Measurements from ENCODE around the gene LRRC53. TPM values are rescaled to one million over a fixed set of nuclear protein-coding genes. Genes with fewer than 3 reads are reported as not detected.

Gene LRRC53
- total RNA-seq, 1 donor from 2014 or later: not detected

DNA sequence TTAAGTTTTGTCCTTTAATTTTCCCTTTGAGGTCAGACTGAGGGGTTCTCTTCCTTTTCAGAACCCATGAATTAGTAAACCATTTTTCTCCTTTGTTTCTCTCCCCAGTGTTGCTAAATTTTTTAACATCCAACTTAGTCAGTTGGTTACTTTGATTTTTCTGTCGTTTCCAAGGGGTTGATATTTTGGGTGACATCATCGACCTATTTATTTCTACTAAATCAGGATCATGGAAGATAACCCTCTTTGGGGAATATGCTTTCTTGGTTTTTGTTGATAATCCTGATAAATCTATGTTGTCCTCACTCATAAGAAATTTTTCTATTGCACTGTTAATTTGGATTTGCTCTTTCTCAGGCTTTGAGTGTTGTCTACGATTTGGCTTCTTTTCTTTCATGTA lies 40.9 kb downstream of the LRRC53 start:
- H3K27me3 Mint-ChIP-seq: no peaks in the 10 kb centered on the region
- H3K36me3 Mint-ChIP-seq (ENCODE audit: low read depth): no peaks in the 10 kb centered on the region
- H3K4me1 Mint-ChIP-seq: no peaks in the 10 kb centered on the region
- H3K27ac Mint-ChIP-seq: no peak overlapping the region
- no peaks in the 10 kb centered on the region for H3K9me3 Mint-ChIP-seq
- intact Hi-C loops (cut with micrococcal nuclease): no loop called here
- no peak overlapping the region for H3K4me3 Mint-ChIP-seq
- no peak for DNase-seq

DNA sequence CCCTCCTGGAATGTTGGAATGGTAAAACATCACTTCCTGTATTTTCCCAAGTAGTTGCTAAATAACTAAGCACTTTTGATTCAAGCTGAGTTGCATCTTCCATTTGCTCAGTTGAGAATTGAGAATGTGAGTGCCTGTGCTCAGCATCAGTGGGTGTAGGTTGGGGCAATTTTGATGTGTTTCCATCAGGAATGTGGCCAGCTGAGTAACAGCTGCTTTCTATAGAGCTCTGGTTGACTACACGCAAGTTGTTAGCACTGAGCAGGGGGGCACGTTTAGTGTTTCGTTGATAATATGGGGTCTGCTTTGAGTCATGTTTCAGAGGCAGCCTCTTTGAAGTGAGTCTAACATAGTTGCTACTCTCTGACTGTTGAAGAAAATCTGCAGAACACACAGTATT lies 41.5 kb downstream of the LRRC53 start:
- DNase-seq: no peak
- intact Hi-C loops (cut with micrococcal nuclease): no loop called here
- H3K27ac Mint-ChIP-seq: no peak overlapping the region
- no peaks in the 10 kb centered on the region for H3K4me1 Mint-ChIP-seq
- H3K4me3 Mint-ChIP-seq: no peak overlapping the region
- no peaks in the 10 kb centered on the region for H3K9me3 Mint-ChIP-seq
- H3K36me3 Mint-ChIP-seq (ENCODE audit: low read depth): no peaks in the 10 kb centered on the region
- no peaks in the 10 kb centered on the region for H3K27me3 Mint-ChIP-seq

DNA sequence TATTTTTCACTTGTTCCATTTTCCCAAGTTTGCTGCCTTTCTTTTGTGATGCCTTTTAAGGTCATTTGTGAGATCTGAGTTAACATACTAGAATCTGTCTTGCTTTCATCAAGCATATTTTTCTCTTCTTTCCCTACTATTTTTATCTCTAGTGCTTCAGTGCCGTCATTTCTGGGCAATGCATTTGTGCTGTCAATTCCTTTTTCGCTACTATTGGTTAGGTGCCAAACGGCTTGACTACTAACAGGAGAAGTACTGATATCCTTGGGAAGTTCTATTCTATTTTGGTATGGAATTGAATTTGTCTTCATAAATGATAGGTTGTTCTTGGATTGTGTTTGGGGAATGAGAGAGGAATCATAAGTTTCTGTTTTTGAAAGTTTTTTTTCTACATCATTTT lies 42.2 kb downstream of the LRRC53 start:
- DNase-seq: no peak
- Mint-ChIP-seq H3K4me3 (no peak overlapping the region), H3K36me3 (ENCODE audit: low read depth) (no peaks in the 10 kb centered on the region), H3K4me1 (no peaks in the 10 kb centered on the region), H3K27me3 (no peaks in the 10 kb centered on the region), H3K27ac (no peak overlapping the region), H3K9me3 (no peaks in the 10 kb centered on the region)
- intact Hi-C loops (cut with micrococcal nuclease): no loop called here

DNA sequence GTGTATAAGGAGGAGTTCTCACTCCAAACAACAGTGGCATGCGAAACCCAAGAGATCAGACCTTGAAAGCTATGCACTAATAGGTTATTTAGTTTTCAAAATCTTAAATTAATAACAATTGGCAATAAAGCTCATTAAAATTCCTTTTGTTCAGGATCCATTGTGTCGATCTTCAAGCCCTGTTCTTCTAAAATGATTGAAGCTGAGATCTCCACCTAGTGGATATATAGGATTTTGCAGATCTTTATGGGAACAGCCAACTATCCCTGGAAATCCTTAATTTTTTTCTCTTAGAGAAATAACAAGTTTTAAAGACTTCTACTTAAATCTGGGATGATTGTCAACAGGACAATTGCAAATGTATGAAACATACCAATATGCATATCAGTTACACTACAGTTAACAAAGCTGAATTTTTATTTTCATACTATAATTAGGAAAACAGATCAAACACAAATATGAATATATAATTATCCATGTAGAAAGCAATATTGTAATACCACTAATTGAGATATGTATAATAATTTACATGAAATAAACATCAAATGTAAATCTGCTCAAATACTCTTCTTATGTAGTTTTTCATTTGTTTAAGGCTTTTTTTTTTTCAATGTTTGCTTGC lies 43.3 kb downstream of the LRRC53 start:
- Mint-ChIP-seq H3K36me3 (ENCODE audit: low read depth) (no peaks in the 10 kb centered on the region), H3K27me3 (no peaks in the 10 kb centered on the region), H3K4me3 (no peak overlapping the region), H3K27ac (no peak overlapping the region), H3K4me1 (no peaks in the 10 kb centered on the region), H3K9me3 (no peaks in the 10 kb centered on the region)
- intact Hi-C loops (cut with micrococcal nuclease): no loop called here
- no peak for DNase-seq

DNA sequence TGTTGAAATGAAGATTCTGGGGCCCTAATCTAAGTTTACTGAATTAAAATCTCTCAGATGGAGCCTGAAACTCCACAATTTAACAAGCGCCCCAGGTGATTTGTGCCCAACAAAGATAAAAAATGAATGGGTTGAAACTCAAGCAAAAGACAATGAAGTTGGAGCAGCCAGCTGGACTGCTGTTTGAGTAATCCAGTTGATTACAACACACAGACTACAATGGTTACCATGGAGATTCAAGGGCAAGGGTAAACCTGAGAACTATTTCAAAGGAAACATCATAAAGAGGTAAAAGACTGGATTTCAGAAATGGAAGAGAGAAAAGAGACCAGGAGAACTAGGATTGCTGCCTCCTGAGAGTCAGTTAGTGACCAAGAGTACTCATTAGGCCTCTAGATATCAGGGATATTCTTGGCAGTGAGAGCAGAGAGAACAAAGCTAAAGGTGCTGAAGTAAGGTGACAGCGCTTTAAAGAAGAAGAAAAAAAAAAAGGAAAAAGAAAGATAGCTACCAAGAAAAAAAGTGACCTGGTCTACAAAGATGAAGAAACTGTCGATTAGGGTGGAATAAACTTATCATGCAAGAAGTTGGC lies 44.5 kb downstream of the LRRC53 start:
- no peak for DNase-seq
- no peaks in the 10 kb centered on the region for H3K4me1 Mint-ChIP-seq
- no peak overlapping the region for H3K27ac Mint-ChIP-seq
- no peaks in the 10 kb centered on the region for H3K27me3 Mint-ChIP-seq
- no peaks in the 10 kb centered on the region for H3K9me3 Mint-ChIP-seq
- intact Hi-C loops (cut with micrococcal nuclease): no loop called here
- no peak overlapping the region for H3K4me3 Mint-ChIP-seq
- no peaks in the 10 kb centered on the region for H3K36me3 Mint-ChIP-seq (ENCODE audit: low read depth)

DNA sequence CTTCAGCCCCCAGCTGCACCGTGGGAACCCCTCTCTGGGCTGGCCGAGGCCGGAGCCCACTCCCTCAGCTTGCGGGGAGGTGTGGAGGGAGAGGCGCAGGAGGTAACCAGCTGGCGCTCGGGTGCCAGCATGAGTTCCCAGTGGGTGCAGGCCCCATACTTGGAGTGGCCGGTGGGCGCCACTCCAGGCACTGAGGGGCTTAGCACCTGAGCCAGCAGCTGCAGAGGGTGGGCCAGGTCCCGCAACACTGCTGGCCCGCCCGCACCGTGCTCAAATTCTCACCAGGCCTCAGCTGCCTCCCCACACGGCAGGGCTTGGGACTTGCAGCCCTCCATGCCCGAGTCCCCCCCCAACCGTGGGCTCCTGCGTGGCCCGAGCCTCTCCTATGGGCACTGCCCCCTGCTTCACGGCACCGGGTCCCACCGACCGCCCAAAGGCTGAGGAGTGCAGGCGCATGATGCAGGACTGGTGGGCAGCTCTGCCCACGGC lies 47.2 kb downstream of the LRRC53 start:
- Mint-ChIP-seq H3K27me3 (no peaks in the 10 kb centered on the region), H3K4me3 (no peak overlapping the region), H3K36me3 (ENCODE audit: low read depth) (no peaks in the 10 kb centered on the region), H3K4me1 (no peaks in the 10 kb centered on the region), H3K9me3 (no peaks in the 10 kb centered on the region), H3K27ac (no peak overlapping the region)
- no peak for DNase-seq
- intact Hi-C loops (cut with micrococcal nuclease): no loop called here

DNA sequence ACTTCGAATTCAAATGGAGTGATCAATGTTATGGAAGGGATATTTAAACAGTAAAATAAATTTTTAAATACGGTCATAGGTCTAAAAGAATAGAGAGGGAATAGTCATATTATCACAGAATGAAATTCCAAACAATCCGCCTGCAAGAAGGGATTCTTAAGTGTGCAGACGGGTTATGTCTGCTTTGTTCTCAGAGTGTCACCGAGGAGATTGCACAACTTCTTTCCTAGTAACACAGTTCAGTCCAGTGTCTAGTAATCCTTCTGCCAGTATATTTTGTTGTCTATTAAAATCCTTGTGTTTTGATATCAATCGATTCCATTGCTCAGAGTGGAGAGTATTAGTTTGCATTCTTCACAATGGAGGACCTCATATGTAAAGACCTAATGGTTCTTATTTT lies 48.4 kb downstream of the LRRC53 start:
- intact Hi-C loops (cut with micrococcal nuclease): no loop called here
- H3K27me3 Mint-ChIP-seq: no peaks in the 10 kb centered on the region

DNA sequence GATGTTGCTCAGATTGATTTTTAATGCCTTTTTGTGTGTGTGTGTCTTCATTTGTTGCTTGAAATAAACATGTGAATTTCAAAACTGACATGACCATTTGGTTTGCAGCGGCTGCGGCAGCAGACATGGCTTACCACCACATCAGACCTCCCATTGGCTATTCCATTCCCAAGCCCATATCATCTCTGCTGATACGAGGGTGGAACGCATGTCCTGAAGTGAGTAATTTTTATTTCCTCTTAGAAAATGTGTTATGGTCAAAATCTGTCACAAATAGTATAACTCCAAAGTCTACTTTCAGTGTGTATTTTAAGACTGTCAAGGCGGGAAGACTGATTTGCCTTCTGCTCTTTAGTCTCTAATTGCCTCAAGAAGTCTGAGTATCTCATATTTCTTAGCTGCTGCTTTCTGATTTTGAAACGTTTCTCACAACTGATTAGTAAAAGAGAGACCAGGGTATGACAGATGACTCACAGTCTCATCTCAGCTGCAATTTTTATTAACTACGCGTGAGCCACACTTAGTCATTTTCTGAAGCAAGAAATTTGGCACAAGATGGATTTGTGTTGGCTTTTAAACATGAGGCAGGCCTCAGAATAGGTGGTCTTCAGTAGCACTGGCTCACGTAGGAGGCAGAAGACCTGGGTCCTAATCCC lies 49.0 kb downstream of the LRRC53 start:
- no peaks in the 10 kb centered on the region for H3K9me3 Mint-ChIP-seq
- H3K4me3 Mint-ChIP-seq: no peak overlapping the region
- no peaks in the 10 kb centered on the region for H3K4me1 Mint-ChIP-seq
- H3K27ac Mint-ChIP-seq: no peak overlapping the region
- intact Hi-C loops (cut with micrococcal nuclease): no loop called here
- H3K36me3 Mint-ChIP-seq (ENCODE audit: low read depth): no peaks in the 10 kb centered on the region
- H3K27me3 Mint-ChIP-seq: no peaks in the 10 kb centered on the region
- no peak for DNase-seq

More for the DNA sequence above, 48.4 kb downstream of the LRRC53 start:
- H3K27ac Mint-ChIP-seq: no peak overlapping the region
- no peak for DNase-seq
- no peaks in the 10 kb centered on the region for H3K36me3 Mint-ChIP-seq (ENCODE audit: low read depth)
- no peaks in the 10 kb centered on the region for H3K9me3 Mint-ChIP-seq
- H3K4me1 Mint-ChIP-seq: no peaks in the 10 kb centered on the region
- H3K4me3 Mint-ChIP-seq: no peak overlapping the region

DNA sequence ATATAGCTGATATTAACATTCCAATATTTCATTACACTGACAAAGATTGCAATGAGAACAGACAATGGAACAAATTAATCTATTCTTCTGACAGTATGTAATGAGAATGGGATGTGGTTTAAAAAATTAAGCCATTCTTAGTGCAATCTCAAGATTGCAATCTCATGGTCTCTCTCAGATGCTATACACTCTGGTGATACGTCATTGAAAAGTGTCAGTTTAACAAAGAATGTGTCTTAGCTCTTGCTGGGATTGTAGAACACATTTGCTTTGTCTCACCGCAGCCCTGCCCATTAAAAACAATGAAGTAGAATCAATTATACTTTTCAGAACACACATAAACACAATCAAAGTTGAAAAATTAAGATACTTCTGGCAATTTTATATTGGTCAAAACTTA lies 55.2 kb downstream of the LRRC53 start:
- Mint-ChIP-seq H3K27me3 (no peaks in the 10 kb centered on the region), H3K9me3 (no peaks in the 10 kb centered on the region), H3K36me3 (ENCODE audit: low read depth) (no peaks in the 10 kb centered on the region), H3K4me1 (no peaks in the 10 kb centered on the region), H3K4me3 (no peak overlapping the region), H3K27ac (no peak overlapping the region)
- intact Hi-C loops (cut with micrococcal nuclease): no loop called here
- no peak for DNase-seq

DNA sequence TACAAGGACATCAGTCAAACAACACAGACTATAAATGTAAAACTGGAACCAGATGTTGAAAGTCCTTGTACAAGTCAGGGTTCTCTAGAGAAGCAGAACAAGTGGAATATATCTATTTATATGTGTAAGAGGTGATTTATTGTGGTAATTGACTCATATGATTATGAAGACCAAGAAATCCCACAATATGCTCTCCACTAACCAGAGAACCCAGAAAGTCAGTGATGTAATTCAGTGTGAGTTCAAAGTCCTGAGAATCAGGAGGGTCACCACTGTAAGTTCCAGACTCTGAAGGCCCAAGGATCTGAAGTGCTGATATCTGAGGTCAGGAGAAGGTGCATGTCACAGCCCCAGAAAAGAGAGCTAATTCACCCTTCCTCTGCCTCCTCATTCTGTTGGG lies 57.0 kb downstream of the LRRC53 start:
- no peak overlapping the region for H3K27ac Mint-ChIP-seq
- H3K36me3 Mint-ChIP-seq (ENCODE audit: low read depth): no peaks in the 10 kb centered on the region
- H3K27me3 Mint-ChIP-seq: no peaks in the 10 kb centered on the region
- DNase-seq: no peak
- H3K4me3 Mint-ChIP-seq: no peak overlapping the region
- intact Hi-C loops (cut with micrococcal nuclease): no loop called here
- no peaks in the 10 kb centered on the region for H3K9me3 Mint-ChIP-seq
- H3K4me1 Mint-ChIP-seq: no peaks in the 10 kb centered on the region

DNA sequence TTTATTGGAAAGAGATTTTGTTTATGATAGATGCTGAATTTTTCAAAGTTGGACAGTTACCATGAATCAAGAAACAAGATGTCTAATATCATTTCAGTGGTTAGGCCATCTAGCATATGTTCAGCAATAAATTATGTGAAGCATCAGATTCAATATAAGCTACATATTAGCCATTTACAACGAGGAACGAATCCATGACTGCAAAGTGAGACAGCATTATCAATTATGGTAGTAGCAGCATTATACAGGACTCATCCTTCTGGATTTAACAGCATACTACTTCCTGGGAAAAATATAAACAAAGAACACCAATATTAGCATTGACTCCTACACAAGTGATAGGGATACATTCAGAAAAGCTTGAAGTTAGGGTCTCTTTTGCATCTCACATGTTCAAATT lies 59.1 kb downstream of the LRRC53 start:
- Mint-ChIP-seq H3K4me1 (no peaks in the 10 kb centered on the region), H3K9me3 (no peaks in the 10 kb centered on the region), H3K36me3 (ENCODE audit: low read depth) (no peaks in the 10 kb centered on the region), H3K27me3 (no peaks in the 10 kb centered on the region), H3K4me3 (no peak overlapping the region), H3K27ac (no peak overlapping the region)
- intact Hi-C loops (cut with micrococcal nuclease): no loop called here
- DNase-seq: no peak

DNA sequence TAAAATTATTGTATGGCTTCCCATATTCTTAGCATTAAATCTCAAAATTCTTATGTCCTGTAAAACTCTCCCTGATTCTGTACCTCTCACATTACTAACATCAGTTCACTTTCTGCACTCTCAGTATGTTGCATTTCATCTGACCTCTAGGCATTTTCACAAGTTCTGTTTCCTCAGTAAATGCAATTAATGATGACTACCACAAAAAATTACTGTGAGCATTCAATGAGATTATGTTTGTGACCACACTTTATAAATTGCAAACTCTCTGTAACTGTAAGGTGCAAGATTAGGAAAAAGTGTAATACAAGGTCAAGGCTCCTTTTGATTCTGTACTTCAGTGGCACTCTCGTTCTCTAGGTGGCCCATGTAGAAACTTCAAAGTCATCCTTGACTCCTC lies 60.4 kb downstream of the LRRC53 start:
- no peak overlapping the region for H3K27ac Mint-ChIP-seq
- H3K4me3 Mint-ChIP-seq: no peak overlapping the region
- no peaks in the 10 kb centered on the region for H3K27me3 Mint-ChIP-seq
- DNase-seq: no peak
- H3K9me3 Mint-ChIP-seq: no peaks in the 10 kb centered on the region
- H3K36me3 Mint-ChIP-seq (ENCODE audit: low read depth): no peaks in the 10 kb centered on the region
- H3K4me1 Mint-ChIP-seq: no peaks in the 10 kb centered on the region
- intact Hi-C loops (cut with micrococcal nuclease): no loop called here

DNA sequence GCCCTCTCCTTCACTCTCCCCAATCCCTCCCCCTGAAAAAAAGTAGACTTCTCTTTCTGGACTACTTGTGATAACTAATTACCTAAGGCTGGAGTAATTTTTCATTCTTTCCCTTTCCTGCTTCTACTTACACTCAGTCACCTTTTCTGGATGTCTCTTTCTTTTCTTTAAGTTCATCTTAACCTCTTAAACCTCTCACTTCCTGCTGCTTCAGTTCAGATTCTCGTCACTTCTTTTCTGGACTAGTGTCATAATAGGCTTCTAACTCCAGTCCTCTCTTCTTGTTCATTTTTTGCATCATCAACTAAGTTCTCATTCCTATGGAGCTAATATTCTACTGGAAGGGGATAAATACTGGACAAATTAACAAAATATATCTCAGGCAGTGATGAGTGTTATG lies 75.4 kb downstream of the LRRC53 start:
- no peaks in the 10 kb centered on the region for H3K4me1 Mint-ChIP-seq
- no peak overlapping the region for H3K4me3 Mint-ChIP-seq
- H3K9me3 Mint-ChIP-seq: no peaks in the 10 kb centered on the region
- intact Hi-C loops (cut with micrococcal nuclease): no loop called here
- H3K27me3 Mint-ChIP-seq: no peaks in the 10 kb centered on the region
- no peaks in the 10 kb centered on the region for H3K36me3 Mint-ChIP-seq (ENCODE audit: low read depth)
- H3K27ac Mint-ChIP-seq: no peak overlapping the region
- no peak for DNase-seq

DNA sequence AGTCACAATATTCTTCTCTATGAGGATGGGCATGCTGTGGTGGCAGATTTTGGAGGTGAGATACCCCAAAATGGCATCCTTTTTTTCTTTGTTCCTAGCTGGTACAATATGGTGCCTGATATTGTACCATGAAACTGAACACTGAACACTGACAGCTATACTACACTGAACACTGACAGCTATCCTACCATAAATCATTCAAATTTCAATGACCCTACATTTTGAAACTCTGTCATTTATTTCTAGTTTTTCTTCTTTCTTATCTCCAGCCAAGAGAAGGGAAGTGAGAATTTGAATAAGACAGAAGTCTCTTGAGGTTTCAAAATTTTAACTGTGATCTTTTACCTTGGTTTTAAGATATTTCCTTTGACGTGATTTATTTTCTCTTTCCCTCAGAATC lies 76.3 kb downstream of the LRRC53 start:
- Mint-ChIP-seq H3K27me3 (no peaks in the 10 kb centered on the region), H3K9me3 (no peaks in the 10 kb centered on the region), H3K4me3 (no peak overlapping the region), H3K27ac (no peak overlapping the region), H3K4me1 (no peaks in the 10 kb centered on the region), H3K36me3 (ENCODE audit: low read depth) (no peaks in the 10 kb centered on the region)
- DNase-seq: no peak
- intact Hi-C loops (cut with micrococcal nuclease): no loop called here

DNA sequence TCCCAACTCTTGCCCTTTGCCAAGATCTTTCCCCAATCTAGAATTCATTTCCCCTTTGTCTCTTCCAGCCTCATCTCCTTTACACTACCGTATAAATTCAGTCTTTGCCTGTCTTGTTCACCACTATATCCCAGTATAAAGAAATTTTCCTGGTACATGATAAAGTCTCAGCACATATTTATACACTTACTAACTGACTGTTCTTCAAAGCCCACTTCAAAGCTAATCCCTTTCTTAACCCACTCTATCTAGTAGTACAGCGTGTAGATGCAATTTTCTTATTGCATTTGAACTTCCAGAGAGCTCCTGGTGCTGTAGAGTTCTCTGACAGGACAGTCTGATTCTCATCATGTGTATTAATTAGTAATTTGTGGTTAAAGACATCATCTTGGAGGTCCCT lies 78.1 kb downstream of the LRRC53 start:
- H3K27me3 Mint-ChIP-seq: no peaks in the 10 kb centered on the region
- H3K4me1 Mint-ChIP-seq: no peaks in the 10 kb centered on the region
- H3K27ac Mint-ChIP-seq: no peak overlapping the region
- no peak for DNase-seq
- no peak overlapping the region for H3K4me3 Mint-ChIP-seq
- no peaks in the 10 kb centered on the region for H3K9me3 Mint-ChIP-seq
- intact Hi-C loops (cut with micrococcal nuclease): no loop called here
- H3K36me3 Mint-ChIP-seq (ENCODE audit: low read depth): no peaks in the 10 kb centered on the region
